HepG2 (cell line): ENCODE data around the gene SATB2. TPM values are rescaled to one million over a fixed set of nuclear protein-coding genes. Genes with fewer than 3 reads are reported as not detected.

ENCODE experiments used
- ATAC-seq: fragments of 200-7000 bp; cut with Tn5 transposase; 3 replicates; pipeline ENCODE4 v1.9.1; 2020; ENCODE audit warnings: mild to moderate bottlenecking, moderate library complexity
- BruUV-seq: library from RNA; stranded (reverse); fragments of 400-500 nt; replicated peaks from 2 replicates; lab custom pipeline; 2021; lab: Mats Ljungman, UMichigan
- CTCF ChIA-PET: fragments of 300-600 bp; formaldehyde crosslinking; extraction: SDS; loops from one replicate; lab custom pipeline; 2021; ENCODE audit warnings: low total read pairs, inconsistent platforms, low intra/inter-chr PET ratio; lab: Yijun Ruan, JAX
- POLR2A ChIA-PET: fragments of 350-600 bp; sonication (Branson Sonifier 250); formaldehyde crosslinking; loops from one replicate; lab custom pipeline; 2020; ENCODE audit warnings: antibody characterized with exemption, inconsistent platforms; lab: Yijun Ruan, JAX
- DNase-seq: peaks from one replicate; pipeline ENCODE4 v3.0.0-alpha.2; 2015; ENCODE audit warnings: low spot score
- FAIRE-seq: peaks from 3 replicates; lab custom pipeline; 2011; peaks lifted over from hg19 to GRCh38; lab: Jason Lieb, UNC
- H2AFZ ChIP-seq: one replicate; pipeline ENCODE4 v1.6.1; 2011; ENCODE audit warnings: low read length, inconsistent platforms
- H3K27ac ChIP-seq: fragments of 300-600 bp; 3 replicates; pipeline ENCODE4 v1.8.0; 2011; ENCODE audit warnings: mixed run types, mild to moderate bottlenecking, mixed read lengths, low read length, inconsistent platforms; ENCODE audit not compliant: insufficient read depth; ENCODE audit errors: extremely low read length
- H3K27me3 ChIP-seq, 2 experiments: fragments of 200-600 bp in 1 of 2; 2 replicates in 1 of 2; 3 replicates in 1 of 2; pipeline versions ENCODE4 v1.6.0 to v1.8.0; 2011; ENCODE audit warnings: low read length in 2 of 2, mild to moderate bottlenecking in 2 of 2, moderate library complexity in 2 of 2, inconsistent platforms in 1 of 2; ENCODE audit not compliant: insufficient read depth in 2 of 2, control insufficient read depth in 1 of 2
- H3K36me3 ChIP-seq, 2 experiments: fragments of 200-600 bp in 1 of 2; replicated peaks in 1 of 2; 2 replicates in 1 of 2; 3 replicates in 1 of 2; pipeline versions ENCODE4 v1.5.1 to v1.8.0; 2011; ENCODE audit warnings: low read length in 2 of 2, inconsistent platforms in 1 of 2; ENCODE audit not compliant: insufficient read depth in 2 of 2, control insufficient read depth in 1 of 2
- H3K4me1 ChIP-seq: 2 replicates; pipeline ENCODE4 v1.5.1; 2012; ENCODE audit warnings: low read length, inconsistent platforms; ENCODE audit not compliant: insufficient read depth
- H3K4me2 ChIP-seq: 2 replicates; pipeline ENCODE4 v1.6.0; 2011; ENCODE audit warnings: low read depth, low read length, inconsistent platforms
- H3K4me3 ChIP-seq, 3 experiments: fragments of 200-600 bp in 1 of 3; sonication (generic), shearing (Covaris generic) in 1 of 3; replicated peaks in 1 of 3; 2 replicates each; pipeline ENCODE4 v1.5.1; 2011 to 2016; ENCODE audit warnings: low read length in 3 of 3, inconsistent platforms in 2 of 3, low read depth in 2 of 3, mild to moderate bottlenecking in 2 of 3, control low read depth in 1 of 3, mixed read lengths in 1 of 3; ENCODE audit not compliant: insufficient read depth in 1 of 3
- H3K79me2 ChIP-seq: one replicate; pipeline ENCODE4 v1.6.1; 2011; ENCODE audit warnings: low read length, inconsistent platforms; ENCODE audit not compliant: insufficient read depth
- H3K9ac ChIP-seq: 2 replicates; pipeline ENCODE4 v1.6.0; 2011; ENCODE audit warnings: mild to moderate bottlenecking, low read depth, low read length, inconsistent platforms; ENCODE audit not compliant: insufficient read depth
- H3K9me3 ChIP-seq: 2 replicates; pipeline ENCODE4 v1.5.1; 2012; ENCODE audit warnings: mild to moderate bottlenecking, low read length
- H4K20me1 ChIP-seq: 2 replicates; pipeline ENCODE4 v1.6.0; 2011; ENCODE audit warnings: inconsistent platforms, mild to moderate bottlenecking, low read length, moderate library complexity; ENCODE audit not compliant: insufficient read depth
- AGO2 ChIP-seq: fragments of 200-400 bp; formaldehyde crosslinking; optimal IDR thresholded peaks from 2 replicates; pipeline ENCODE3; 2017; ENCODE audit warnings: mild to moderate bottlenecking, low read depth, low read length, moderate library complexity
- CTCF ChIP-seq: sonication (generic); formaldehyde crosslinking; IDR thresholded peaks from 2 replicates; pipeline ENCODE4 v1.5.0; 2020; ENCODE audit warnings: mild to moderate bottlenecking, missing genetic modification reagents, moderate library complexity
- FOXO4 ChIP-seq: sonication (generic); formaldehyde crosslinking; conservative IDR thresholded peaks from 2 replicates; pipeline ENCODE4 v1.8.1; 2023; ENCODE audit warnings: missing genetic modification reagents
- GMEB1 ChIP-seq: sonication (generic); formaldehyde crosslinking; IDR thresholded peaks from 2 replicates; pipeline ENCODE4 v1.5.1; 2020; ENCODE audit warnings: missing genetic modification reagents, mild to moderate bottlenecking, borderline replicate concordance
- GTF3A ChIP-seq: sonication (generic); formaldehyde crosslinking; conservative IDR thresholded peaks from 2 replicates; pipeline ENCODE4 v1.4.0; 2020; ENCODE audit warnings: mild to moderate bottlenecking, missing genetic modification reagents
- IRF1 ChIP-seq: sonication (generic); formaldehyde crosslinking; IDR thresholded peaks from 2 replicates; pipeline ENCODE4 v1.4.0; 2020; ENCODE audit warnings: low read depth, mild to moderate bottlenecking, missing genetic modification reagents
- PHB2 ChIP-seq: fragments of 450-650 bp; IDR thresholded peaks from 2 replicates; pipeline ENCODE4 v1.6.1; 2018; ENCODE audit not compliant: partially characterized antibody
- PLRG1 ChIP-seq: fragments of 450-650 bp; conservative IDR thresholded peaks from 2 replicates; pipeline ENCODE4 v1.6.1; 2016
- POLR2AphosphoS2 ChIP-seq: IDR thresholded peaks from 2 replicates; pipeline ENCODE4 v1.6.1; 2011; ENCODE audit warnings: low read depth, low read length, improper control_type of control experiment
- RAD21 ChIP-seq: fragments of 450-650 bp; formaldehyde crosslinking; IDR thresholded peaks from 2 replicates; pipeline ENCODE4 v1.5.0; 2020; ENCODE audit warnings: mild to moderate bottlenecking
- RCOR2 ChIP-seq: IDR thresholded peaks from 2 replicates; pipeline ENCODE4 v1.6.1; 2016; ENCODE audit warnings: missing biosample characterization, missing genetic modification reagents
- RXRB ChIP-seq: IDR thresholded peaks from 2 replicates; pipeline ENCODE4 v1.6.1; 2016; ENCODE audit warnings: borderline replicate concordance, missing genetic modification reagents, missing compliant biosample characterization
- SAP130 ChIP-seq: IDR thresholded peaks from 2 replicates; pipeline ENCODE4 v1.6.1; 2016; ENCODE audit warnings: low read depth
- SMARCE1 ChIP-seq: fragments of 450-650 bp; IDR thresholded peaks from 2 replicates; pipeline ENCODE4 v1.6.1; 2017; ENCODE audit warnings: borderline replicate concordance
- SMC3 ChIP-seq: IDR thresholded peaks from 2 replicates; pipeline ENCODE4 v1.6.1; 2011; ENCODE audit warnings: low read length, improper control_type of control experiment
- STAG1 ChIP-seq: sonication (generic); formaldehyde crosslinking; IDR thresholded peaks from 2 replicates; pipeline ENCODE4 v1.4.0; 2020; ENCODE audit warnings: missing genetic modification reagents
- ZNF276 ChIP-seq: sonication (generic); formaldehyde crosslinking; IDR thresholded peaks from 2 replicates; pipeline ENCODE4 v1.4.0; 2020; ENCODE audit warnings: mild to moderate bottlenecking, low read depth, missing genetic modification reagents
- ZNF614 ChIP-seq: IDR thresholded peaks from 2 replicates; pipeline ENCODE4 v1.6.1; 2018; ENCODE audit warnings: missing biosample characterization, missing genetic modification reagents, inconsistent platforms, borderline replicate concordance
- WGBS: methylation state at CpG from one replicate; pipeline ENCODE4 v1.1.6; 2017; ENCODE audit warnings: low lambda C conversion rate; 5-methylcytosine and 5-hydroxymethylcytosine counted together
- in situ Hi-C: cut with HindIII; loops from 2 replicates; pipeline ENCODE4 v1.10.0; 2017; ENCODE audit warnings: low pct_unique_long_range_greater_than_20kb; ENCODE audit not compliant: extremely low pct_ligation_motif_present
- intact Hi-C: fragments of 100-400 bp; cut with micrococcal nuclease; formaldehyde crosslinking; loops from one replicate; pipeline ENCODE4 v1.10.0; 2022; ENCODE audit not compliant: unreplicated experiment
- polyA plus RNA-seq, 8 experiments: library from polyadenylated mRNA; depleted of rRNA in 3 of 8; stranded (reverse) in 7 of 8; unstranded in 1 of 8; fragments of >200 nt; fragmentation: Illumina TruSeq in 4 of 8; extraction: Trizol in 4 of 8; gene quantifications; 2 replicates each; pipeline versions ENCODE4 v1.2.1 to v1.2.3, GENCODE V29; 2011 to 2016; ENCODE audit warnings: low read depth in 4 of 8, missing spikeins in 1 of 8, mixed read lengths in 1 of 8; ENCODE audit not compliant: insufficient read depth in 1 of 8
- total RNA-seq, 5 experiments: library from RNA; depleted of rRNA; stranded (reverse); fragments of >200 nt; fragmentation: Illumina TruSeq; extraction: Trizol; gene quantifications; 2 replicates each; pipeline ENCODE4 v1.2.3, GENCODE V29; 2016; ENCODE audit warnings: low read depth in 1 of 5

SATB2 gene
- total and polyA plus RNA-seq, 2 of the 13 experiments (the other 11 are each of a cell fraction or from before 2014, with no cell fraction given): 2.5 to 5.5 TPM

- no peaks in the 10 kb centered on the region for H3K4me1 ChIP-seq
- no peaks in the 10 kb centered on the region for H4K20me1 ChIP-seq
- no peak overlapping the region for H3K4me2 ChIP-seq
- no peak overlapping the region for H2AFZ ChIP-seq
- WGBS: 9% methylated on average over 6 of the region's 6 CpGs
- intact Hi-C loops: loop anchor here (5.0 kb wide), 3 partner anchors 248 to 1117 kb away; no protein-coding TSS in a partner anchor
- ChIA-PET CTCF (interaction anchor here (0.8 to 1.1 kb wide), 2 partner anchors 1115 to 1174 kb away, joined by 4 to 5 read pairs; no protein-coding TSS in a partner anchor), POLR2A (no interaction called here)
- no TSS peak for BruUV-seq
- no peaks in the 10 kb centered on the region for H3K27me3 ChIP-seq
- peak; percentile 60 for ATAC-seq
- no peak overlapping the region for H3K4me3 ChIP-seq
- H3K36me3 ChIP-seq: no peaks in the 10 kb centered on the region
- H3K9me3 ChIP-seq: no peaks in the 10 kb centered on the region
- DNase-seq: peak; percentile 54
- H3K27ac ChIP-seq: no peak overlapping the region
- H3K79me2 ChIP-seq: no peaks in the 10 kb centered on the region
- H3K9ac ChIP-seq: no peak overlapping the region
- in situ Hi-C loops: loop anchor here (10.0 to 25.0 kb wide), 2 partner anchors 452 to 834 kb away; no protein-coding TSS in a partner anchor
- peak; percentile 79 for FAIRE-seq
- no peak for TF ChIP-seq PLRG1
- TF ChIP-seq FOXO4 (CRISPR knock-in tag): no peak
- TF ChIP-seq ZNF614 (CRISPR knock-in tag): no peak
- TF ChIP-seq POLR2AphosphoS2: no peak
- no peak for TF ChIP-seq SAP130 (CRISPR knock-in tag)
- TF ChIP-seq SMARCE1: no peak
- no peak for TF ChIP-seq IRF1 (CRISPR knock-in tag)
- TF ChIP-seq ZNF276: no peak
- 0 out of 2 replicates have a peak, but pooled peaks have one; percentile 19 for TF ChIP-seq RXRB
- TF ChIP-seq AGO2: no peak
- TF ChIP-seq STAG1 (CRISPR knock-in tag): peak; percentile 71
- no peak for TF ChIP-seq PHB2
- 0 out of 2 replicates have a peak, but pooled peaks have one; percentile 17 for TF ChIP-seq RAD21 (CRISPR knock-in tag)
- no peak for TF ChIP-seq GTF3A
- TF ChIP-seq GMEB1 (CRISPR knock-in tag): no peak
- peak; percentile 80 for TF ChIP-seq SMC3
- no peak for TF ChIP-seq RCOR2 (CRISPR knock-in tag)
- peak; percentile 76 for TF ChIP-seq CTCF (CRISPR knock-in tag)
Observed at GRCh38 chr2:199488772-199489400, 31.1 kb upstream of the SATB2 start.
